CD4-positive, alpha-beta T cell (primary cell): ENCODE measurements around the gene RFFL. TPM values are rescaled to one million over a fixed set of nuclear protein-coding genes. Genes with fewer than 3 reads are reported as not detected.

ENCODE experiments used
- ATAC-seq: fragments of 200-7000 bp; cut with Tn5 transposase; one replicate; pipeline ENCODE4 v1.10.0; 2022; ENCODE audit warnings: mild to moderate bottlenecking; ENCODE audit not compliant: poor library complexity
- CTCF ChIA-PET: fragments of 350-600 bp; sonication (Branson Sonifier 250); formaldehyde crosslinking; loops from one replicate; lab custom pipeline; 2021; ENCODE audit warnings: antibody characterized with exemption, inconsistent platforms; lab: Charles Lee
- POLR2A ChIA-PET: fragments of 350-600 bp; sonication (Branson Sonifier 250); formaldehyde crosslinking; loops from one replicate; lab custom pipeline; 2021; ENCODE audit warnings: antibody characterized with exemption, inconsistent platforms; lab: Charles Lee
- DNase-seq, 14 experiments: peaks; one replicate each; pipeline ENCODE4 v3.0.0-alpha.2; 2013 to 2020; ENCODE audit warnings: mixed read lengths in 2 of 14
- H3K27ac ChIP-seq, 2 donors: one replicate each; pipeline versions ENCODE4 v1.5.1 to v1.7.0; 2013; ENCODE audit warnings: low read length in 2 of 2, low read depth in 1 of 2, mild to moderate bottlenecking in 1 of 2
- H3K27me3 ChIP-seq, 2 experiments: 1 replicate in 1 of 2; 2 replicates in 1 of 2; pipeline versions ENCODE4 v1.6.1 to v1.7.0; 2013; ENCODE audit warnings: low read length in 2 of 2, control low read depth in 1 of 2, mild to moderate bottlenecking in 1 of 2, moderate library complexity in 1 of 2; ENCODE audit not compliant: insufficient read depth in 2 of 2, control insufficient read depth in 1 of 2
- H3K36me3 ChIP-seq: one replicate; pipeline ENCODE4 v1.6.1; 2013; ENCODE audit warnings: low read length, control low read depth; ENCODE audit not compliant: insufficient read depth
- H3K4me1 ChIP-seq: one replicate; pipeline ENCODE4 v1.6.1; 2013; ENCODE audit warnings: low read length, control low read depth; ENCODE audit not compliant: insufficient read depth
- H3K4me3 ChIP-seq: one replicate; pipeline ENCODE4 v1.5.1; 2013; ENCODE audit warnings: mild to moderate bottlenecking, low read length, moderate library complexity
- H3K9me3 ChIP-seq, 2 experiments: 1 replicate in 1 of 2; 2 replicates in 1 of 2; pipeline versions ENCODE4 v1.6.1 to v1.7.0; 2013; ENCODE audit warnings: low read length in 2 of 2, mild to moderate bottlenecking in 2 of 2, control low read depth in 1 of 2, moderate library complexity in 1 of 2; ENCODE audit not compliant: control insufficient read depth in 1 of 2, insufficient read depth in 1 of 2
- H3K27ac Mint-ChIP-seq: one replicate; pipeline ENCODE4 v1.8.0; 2020; ENCODE audit warnings: mixed read lengths
- H3K27me3 Mint-ChIP-seq: one replicate; pipeline ENCODE4 v1.8.0; 2021; ENCODE audit warnings: mixed read lengths
- H3K36me3 Mint-ChIP-seq: one replicate; pipeline ENCODE4 v1.8.0; 2021; ENCODE audit warnings: low read depth, mixed read lengths
- H3K4me1 Mint-ChIP-seq: one replicate; pipeline ENCODE4 v1.8.0; 2021; ENCODE audit warnings: low read depth, mixed read lengths
- H3K4me3 Mint-ChIP-seq: one replicate; pipeline ENCODE4 v1.8.0; 2020; ENCODE audit warnings: mild to moderate bottlenecking, mixed read lengths
- H3K9me3 Mint-ChIP-seq: one replicate; pipeline ENCODE4 v1.8.0; 2020; ENCODE audit warnings: mixed read lengths
- intact Hi-C, 2 experiments: fragments of 100-400 bp; cut with DNase I in 1 of 2; cut with micrococcal nuclease in 1 of 2; formaldehyde crosslinking; loops; one replicate each; pipeline versions ENCODE4 v1.15.1 to v1.9.0; 2023 to 2025; cut with DNase I, micrococcal nuclease
- total RNA-seq, 174 experiments: library from RNA in 2 of 174; stranded (reverse) in 2 of 174; gene quantifications; one replicate each; pipeline ENCODE4 v1.2.3 and lab custom pipeline; 2021 to 2026
- TF ChIP-seq, protein P1 (sequence below): fragments of 200-600 bp; IDR thresholded peaks from one replicate; pipeline ENCODE4 v1.8.0; 2022; ENCODE audit warnings: antibody characterized with exemption, mild to moderate bottlenecking

RFFL gene
- total RNA-seq, 2 experiments from 2014 or later = 57.8 to 66.1 TPM

DNA sequence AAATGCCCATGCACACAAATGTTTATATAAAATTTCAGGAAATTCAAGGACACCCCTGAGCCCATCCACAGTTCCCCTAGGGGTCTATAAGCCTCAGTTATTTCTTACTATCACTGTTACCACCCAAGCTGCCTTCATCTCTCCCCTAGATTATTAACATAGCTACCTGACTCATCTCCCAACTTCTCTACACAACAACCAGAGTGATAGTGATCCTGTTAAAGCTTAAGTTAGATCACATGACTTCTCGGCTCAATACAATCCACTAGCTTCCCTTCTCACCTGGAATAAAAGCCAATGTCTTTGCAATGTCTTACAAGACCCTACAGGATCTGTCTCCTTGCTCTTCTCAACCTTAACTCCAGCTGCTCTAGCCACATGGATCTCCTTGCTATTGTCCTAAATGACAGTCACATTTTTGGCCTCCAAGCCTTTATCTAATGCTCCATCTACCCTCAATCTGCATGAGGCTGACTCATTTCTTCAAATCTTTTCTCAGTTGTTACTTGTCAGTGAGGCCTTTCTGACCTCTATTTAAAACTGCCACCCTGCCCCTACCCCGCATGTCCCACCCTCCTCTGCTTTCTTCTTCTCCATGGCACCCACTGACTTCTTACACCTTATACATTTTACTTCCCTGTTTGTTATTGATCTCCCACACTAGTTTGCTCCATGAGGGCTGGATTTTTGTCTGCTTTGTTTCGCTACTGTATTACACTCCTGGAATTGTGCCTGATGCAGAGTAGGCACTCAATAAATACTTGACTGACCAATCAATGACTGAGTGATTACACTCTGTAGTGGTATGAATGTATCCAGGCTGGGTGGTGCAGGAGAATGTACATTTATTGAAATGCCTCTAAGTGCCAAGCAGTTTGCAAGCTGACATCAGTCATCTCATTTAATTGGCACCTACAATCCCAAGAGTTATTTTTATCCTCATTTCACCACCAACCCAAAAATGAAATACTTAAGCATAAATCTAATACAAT is 88.4 kb downstream of the RFFL start:
- POLR2A ChIA-PET = interaction anchor here (1.3 to 1.9 kb wide), 2 partner anchors 14 to 115 kb away, joined by 3 to 8 read pairs; partner anchors contain the start of genes CCT6B and ZNF830

DNA sequence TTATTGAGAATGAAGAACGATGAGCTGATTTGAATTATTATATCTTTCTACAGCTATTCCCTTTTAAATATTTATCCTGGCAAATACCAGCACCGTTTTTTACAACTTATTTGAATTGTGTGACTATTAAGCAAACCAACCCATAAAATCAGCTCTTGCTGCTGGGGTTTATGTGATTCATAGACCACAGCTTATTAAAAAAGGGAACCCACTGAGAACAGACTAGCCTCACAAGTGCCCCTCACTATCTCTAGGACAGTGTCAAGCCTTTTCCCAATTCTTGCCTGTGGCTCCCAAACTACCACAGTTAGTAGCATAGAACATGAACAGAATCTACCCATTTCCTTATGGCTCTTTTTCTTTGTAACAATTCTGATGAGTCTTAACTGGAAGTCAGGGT is 89.3 kb downstream of the RFFL start:
- no peak overlapping the region for H3K27ac Mint-ChIP-seq
- ChIA-PET POLR2A (interaction anchor here (1.3 to 1.9 kb wide), 2 partner anchors 13 to 115 kb away, joined by 3 to 8 read pairs; partner anchors contain the start of genes CCT6B and ZNF830), CTCF (interaction anchor here (1.0 kb wide), 1 partner anchor 773 kb away, joined by 4 read pairs; no protein-coding TSS in a partner anchor)
- peaks cover 4% of the 10 kb centered on the region for H3K36me3 Mint-ChIP-seq
- no peaks in the 10 kb centered on the region for H3K27me3 ChIP-seq
- no peak overlapping the region for H3K4me3 Mint-ChIP-seq
- intact Hi-C loops = no loop called here
- no peaks in the 10 kb centered on the region for H3K4me1 ChIP-seq
- peaks cover under 1% of the 10 kb centered on the region for H3K4me1 Mint-ChIP-seq
- TF ChIP-seq, protein P1, sequence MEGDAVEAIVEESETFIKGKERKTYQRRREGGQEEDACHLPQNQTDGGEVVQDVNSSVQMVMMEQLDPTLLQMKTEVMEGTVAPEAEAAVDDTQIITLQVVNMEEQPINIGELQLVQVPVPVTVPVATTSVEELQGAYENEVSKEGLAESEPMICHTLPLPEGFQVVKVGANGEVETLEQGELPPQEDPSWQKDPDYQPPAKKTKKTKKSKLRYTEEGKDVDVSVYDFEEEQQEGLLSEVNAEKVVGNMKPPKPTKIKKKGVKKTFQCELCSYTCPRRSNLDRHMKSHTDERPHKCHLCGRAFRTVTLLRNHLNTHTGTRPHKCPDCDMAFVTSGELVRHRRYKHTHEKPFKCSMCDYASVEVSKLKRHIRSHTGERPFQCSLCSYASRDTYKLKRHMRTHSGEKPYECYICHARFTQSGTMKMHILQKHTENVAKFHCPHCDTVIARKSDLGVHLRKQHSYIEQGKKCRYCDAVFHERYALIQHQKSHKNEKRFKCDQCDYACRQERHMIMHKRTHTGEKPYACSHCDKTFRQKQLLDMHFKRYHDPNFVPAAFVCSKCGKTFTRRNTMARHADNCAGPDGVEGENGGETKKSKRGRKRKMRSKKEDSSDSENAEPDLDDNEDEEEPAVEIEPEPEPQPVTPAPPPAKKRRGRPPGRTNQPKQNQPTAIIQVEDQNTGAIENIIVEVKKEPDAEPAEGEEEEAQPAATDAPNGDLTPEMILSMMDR = no peak
- H3K9me3 Mint-ChIP-seq = no peaks in the 10 kb centered on the region
- no peaks in the 10 kb centered on the region for H3K9me3 ChIP-seq
- H3K27ac ChIP-seq = no peak overlapping the region
- no peaks in the 10 kb centered on the region for H3K27me3 Mint-ChIP-seq
- DNase-seq = no peak
- H3K36me3 ChIP-seq = no peaks in the 10 kb centered on the region
- H3K4me3 ChIP-seq = no peak overlapping the region
- ATAC-seq = no peak

More for the DNA sequence above, 88.4 kb downstream of the RFFL start:
- H3K36me3 Mint-ChIP-seq = peaks cover 2% of the 10 kb centered on the region
- H3K27ac ChIP-seq = no peak overlapping the region
- intact Hi-C loops = no loop called here
- H3K4me3 Mint-ChIP-seq = no peak overlapping the region
- H3K9me3 ChIP-seq = no peaks in the 10 kb centered on the region
- no peaks in the 10 kb centered on the region for H3K9me3 Mint-ChIP-seq
- TF ChIP-seq, protein P1 = no peak
- H3K4me3 ChIP-seq = no peak overlapping the region
- ATAC-seq = no peak
- peaks cover 4% of the 10 kb centered on the region for H3K4me1 ChIP-seq
- H3K36me3 ChIP-seq = no peaks in the 10 kb centered on the region
- no peaks in the 10 kb centered on the region for H3K27me3 ChIP-seq
- CTCF ChIA-PET = interaction anchor here (1.0 kb wide), 1 partner anchor 772 kb away, joined by 4 read pairs; no protein-coding TSS in a partner anchor
- no peak for DNase-seq
- H3K27me3 Mint-ChIP-seq = no peaks in the 10 kb centered on the region
- H3K27ac Mint-ChIP-seq = no peak overlapping the region
- H3K4me1 Mint-ChIP-seq = peaks cover 9% of the 10 kb centered on the region

DNA sequence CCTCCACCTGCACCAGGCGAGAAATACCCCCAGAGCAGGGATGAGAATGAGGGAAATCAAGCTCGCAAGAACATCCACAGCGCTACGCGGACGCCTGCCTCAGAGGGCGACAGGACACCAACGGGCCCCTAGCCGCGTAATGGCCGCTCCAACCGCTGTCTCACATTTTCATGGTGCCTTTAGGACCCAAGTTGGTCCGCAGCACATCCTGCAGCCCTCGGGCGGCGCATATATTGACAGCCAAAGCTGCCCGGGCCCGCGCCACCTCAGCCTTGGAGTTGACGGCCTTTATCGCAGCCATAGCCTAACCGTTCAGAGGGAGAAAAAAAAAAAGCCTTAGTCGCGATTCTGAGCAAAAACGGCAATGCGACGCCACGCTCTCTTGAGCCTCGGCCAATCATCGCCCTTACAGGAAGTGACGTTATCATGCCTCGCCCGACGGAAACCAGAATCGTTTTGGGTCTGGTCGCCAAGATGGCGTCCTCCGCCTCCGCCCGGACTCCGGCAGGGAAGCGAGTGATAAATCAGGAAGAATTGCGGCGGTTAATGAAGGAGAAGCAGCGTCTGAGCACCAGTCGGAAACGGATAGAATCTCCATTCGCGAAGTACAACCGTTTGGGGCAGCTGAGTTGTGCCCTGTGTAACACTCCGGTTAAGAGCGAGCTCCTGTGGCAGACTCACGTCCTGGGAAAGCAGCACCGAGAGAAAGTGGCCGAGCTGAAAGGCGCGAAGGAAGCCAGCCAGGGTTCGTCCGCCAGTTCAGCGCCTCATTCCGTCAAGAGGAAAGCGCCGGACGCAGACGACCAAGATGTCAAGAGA is 102.2 kb downstream of the RFFL start, which contains the start of the genes CCT6B and ZNF830:
CCT6B (minus strand) TSS at position 368 of the 819 bp plus-strand sequence; CDS start at position 301, 67 bp downstream.
ZNF830 (plus strand) TSS at position 448 of the 819 bp plus-strand sequence; CDS start at position 475, 27 bp downstream.
- no peaks in the 10 kb centered on the region for H3K9me3 Mint-ChIP-seq
- intact Hi-C loops = loop anchor here (1.0 to 5.0 kb wide), 3 partner anchors 18 to 626 kb away; partner anchors contain the start of genes AP2B1 (in 1 of the 2) and LIG3 (in 1 of the 2)
- no peaks in the 10 kb centered on the region for H3K27me3 ChIP-seq
- H3K4me1 Mint-ChIP-seq = peaks cover 30% of the 10 kb centered on the region
- ChIA-PET POLR2A (interaction anchor here (0.6 to 1.8 kb wide), 12 partner anchors 10 to 617 kb away, joined by 3 to 37 read pairs (median 4); partner anchors contain the start of genes LIG3, NLE1, PEX12 and RFFL), CTCF (interaction anchor here (1.2 to 1.6 kb wide), 2 partner anchors 10 to 19 kb away, joined by 3 to 9 read pairs; partner anchors contain the start of gene LIG3)
- no peaks in the 10 kb centered on the region for H3K9me3 ChIP-seq
- TF ChIP-seq, protein P1 = no peak
- H3K4me3 ChIP-seq = peak within 1 kb of the TSS; percentile 87
- peak within 1 kb of the TSS; percentile 96 for H3K27ac ChIP-seq
- H3K36me3 ChIP-seq = peaks cover 30% of the 10 kb centered on the region
- peak within 1 kb of the TSS; percentile 100 for H3K4me3 Mint-ChIP-seq
- peaks cover 8% of the 10 kb centered on the region for H3K27me3 Mint-ChIP-seq
- ATAC-seq = peak; percentile 89
- DNase-seq = peak; percentile 81 to 97 (median 85)
- H3K27ac Mint-ChIP-seq = peak within 1 kb of the TSS; percentile 95
- peaks cover 48% of the 10 kb centered on the region for H3K36me3 Mint-ChIP-seq
- H3K4me1 ChIP-seq = peaks cover 18% of the 10 kb centered on the region
